CD4-positive, alpha-beta T cell treated with Interleukin-21 for 1 hour (primary cell): Measurements from ENCODE around the gene TRIM15.
"Not testable (repeated sequence)": the region's sequence is repeated elsewhere in the genome, so short reads cannot be mapped to it uniquely, and the experiment has no call there.

Source experiments
- DNase-seq: peaks from one replicate; pipeline ENCODE4 v3.0.0-alpha.2; 2020

Gene TRIM15

DNA sequence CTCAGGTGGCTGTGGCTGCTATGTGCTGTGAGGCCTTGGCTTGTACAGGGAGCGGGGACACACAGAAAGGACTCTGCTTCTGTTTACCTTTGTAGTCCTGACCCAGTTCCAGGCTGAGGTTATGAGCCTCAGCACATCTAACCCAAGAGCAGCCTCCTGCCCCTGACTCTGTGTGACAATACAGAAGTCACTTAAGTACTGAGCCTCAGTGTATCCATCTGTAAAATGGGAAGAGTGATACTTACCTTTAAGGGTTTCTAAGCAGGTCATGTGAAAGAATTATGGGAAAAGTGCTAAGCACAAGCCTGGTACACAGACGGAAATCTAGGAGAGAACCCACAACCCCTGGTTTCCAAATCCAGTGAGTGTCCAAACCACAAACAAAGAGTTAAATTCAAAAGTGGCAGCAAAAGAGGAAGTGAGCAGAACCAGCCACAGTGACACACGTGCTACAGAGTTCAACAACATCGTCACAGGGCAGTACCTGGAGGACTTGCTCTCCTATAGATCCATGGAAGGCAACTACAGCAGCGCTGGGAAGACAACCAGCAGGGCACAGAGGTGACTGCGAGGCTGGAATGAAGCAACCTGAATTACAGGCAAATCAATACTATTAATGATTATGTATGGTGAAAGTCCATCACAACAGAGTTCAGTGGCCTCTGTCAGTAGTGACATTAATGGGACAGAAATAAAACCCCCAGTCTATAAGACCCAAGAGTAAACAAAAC, 37.4 kb downstream of the TRIM15 start:
- no peak for DNase-seq

DNA sequence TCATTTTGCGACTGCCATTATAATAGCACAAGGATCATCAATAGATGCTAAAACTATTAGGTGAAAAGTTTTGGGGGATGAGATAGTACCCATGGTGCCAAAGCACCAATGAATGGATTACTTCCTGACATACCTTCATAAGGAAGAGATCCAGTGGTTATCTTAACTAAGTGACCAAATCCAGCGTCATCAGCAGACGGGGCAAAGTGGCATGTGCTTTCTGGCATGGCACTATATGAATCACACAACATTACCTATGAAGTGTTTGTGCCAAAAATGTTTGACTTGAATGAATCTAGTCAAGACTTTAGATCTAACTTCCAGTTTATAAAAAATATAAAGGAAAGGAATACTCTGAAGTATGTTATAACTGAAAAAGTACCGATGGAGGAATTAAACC, 39.0 kb downstream of the TRIM15 start:
- DNase-seq: no peak

DNA sequence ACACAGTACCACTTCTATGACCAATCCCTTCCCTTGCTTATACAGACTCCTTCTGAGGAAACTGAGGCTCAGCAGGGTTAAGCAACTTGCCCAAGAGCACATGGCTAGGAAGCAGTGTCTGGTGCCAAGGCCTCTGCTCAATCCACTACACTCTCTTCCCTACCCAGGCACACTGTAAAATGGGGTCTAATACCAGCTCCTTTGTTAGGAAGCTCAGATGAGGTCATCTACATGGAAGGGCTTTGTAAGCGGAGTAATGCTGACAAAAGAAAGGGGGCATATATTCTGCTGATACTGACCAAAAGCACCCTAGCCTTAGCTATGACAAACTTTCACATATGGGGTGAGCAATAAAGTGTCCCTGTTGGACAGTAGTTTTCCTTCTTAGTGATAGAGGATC, 40.8 kb downstream of the TRIM15 start:
- no peak for DNase-seq

DNA sequence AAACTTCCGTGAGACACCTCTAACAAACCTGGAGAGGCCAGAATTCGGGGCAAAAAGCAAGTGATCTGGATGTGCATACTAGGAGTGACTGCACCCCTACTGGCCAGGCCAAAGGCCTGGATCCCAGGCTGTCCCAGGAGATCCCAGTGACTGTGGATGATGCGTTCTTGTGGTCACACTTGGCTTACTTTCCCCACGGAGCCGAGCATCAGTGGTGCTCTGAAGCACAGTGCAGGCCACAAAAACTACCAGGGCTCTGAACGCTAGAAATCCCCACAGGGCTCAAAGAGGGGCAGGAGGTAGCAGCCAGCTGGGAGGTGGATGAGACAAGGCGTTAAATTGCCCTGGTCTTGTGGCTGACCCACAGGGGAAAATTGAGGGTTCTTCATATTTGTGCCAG, 42.8 kb downstream of the TRIM15 start:
- DNase-seq: no peak

DNA sequence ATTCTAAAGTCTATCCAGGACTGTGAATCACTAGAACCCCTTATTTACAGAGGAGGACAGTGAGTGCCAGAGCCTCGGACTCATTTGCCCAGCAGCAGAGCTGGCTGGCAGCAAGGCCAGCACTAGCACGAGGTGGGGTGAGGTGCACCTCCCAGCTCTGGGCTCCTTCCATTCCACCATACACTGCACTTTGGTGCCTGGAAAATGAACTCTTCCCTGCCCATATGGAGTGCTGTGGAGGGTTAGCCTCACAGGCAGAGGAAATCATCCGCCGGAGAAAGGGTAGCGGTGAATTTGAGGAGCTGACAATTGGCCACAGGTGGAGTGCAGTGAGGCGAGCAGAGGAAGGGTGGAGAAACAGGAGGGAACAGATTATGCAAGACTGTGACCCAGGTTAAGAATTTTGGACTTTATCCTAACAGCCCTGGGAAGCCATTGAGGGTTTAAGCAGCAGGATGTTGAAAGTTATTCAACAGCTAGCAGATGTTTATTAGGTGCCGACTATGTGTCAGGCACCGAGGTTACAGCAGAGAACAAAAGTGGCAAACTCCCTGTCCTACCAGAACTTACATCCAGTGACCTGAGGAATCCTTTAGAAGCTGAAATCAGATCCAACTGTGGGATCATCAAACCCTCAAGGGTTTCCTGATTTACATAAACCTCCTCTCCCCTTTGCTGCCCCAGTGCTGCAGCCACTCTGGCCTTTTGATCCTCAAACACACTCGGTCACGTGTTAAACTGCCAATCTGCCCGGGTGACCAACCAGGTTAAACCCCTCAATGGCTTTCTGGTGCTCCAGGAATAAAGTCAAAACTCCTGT, 43.7 kb downstream of the TRIM15 start:
- DNase-seq: no peak

DNA sequence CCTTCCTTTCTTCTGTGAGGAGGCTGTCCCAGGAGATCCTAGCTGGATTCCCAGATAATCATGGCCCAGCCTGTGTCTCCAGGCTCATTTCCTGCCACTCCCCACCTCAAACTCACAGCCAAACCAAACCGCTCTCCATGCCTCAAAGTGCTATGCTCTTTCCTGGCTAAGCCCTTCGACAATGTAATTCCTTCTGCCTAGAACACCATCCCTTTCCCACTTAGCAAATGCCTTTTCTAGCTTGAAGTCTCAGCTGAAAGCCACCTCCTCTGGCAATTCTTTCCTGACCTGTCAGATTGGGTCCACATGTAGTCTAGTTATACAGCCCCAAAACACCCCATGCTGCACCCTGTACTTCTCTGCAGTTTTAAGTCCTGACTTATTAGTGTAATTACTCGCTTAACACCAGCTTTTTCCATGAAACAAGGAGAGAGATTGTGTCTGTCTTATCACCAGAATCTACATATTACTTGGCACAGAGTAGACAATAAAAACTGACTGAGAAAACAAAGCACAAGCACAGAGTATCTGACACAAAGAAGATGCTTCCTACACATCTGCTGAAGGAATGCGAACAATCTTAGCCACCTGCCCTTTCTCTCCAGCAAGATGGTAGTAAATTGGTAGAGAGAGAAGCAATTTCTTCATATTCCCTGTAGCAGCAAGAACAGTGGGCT, 44.4 kb downstream of the TRIM15 start:
- no peak for DNase-seq

DNA sequence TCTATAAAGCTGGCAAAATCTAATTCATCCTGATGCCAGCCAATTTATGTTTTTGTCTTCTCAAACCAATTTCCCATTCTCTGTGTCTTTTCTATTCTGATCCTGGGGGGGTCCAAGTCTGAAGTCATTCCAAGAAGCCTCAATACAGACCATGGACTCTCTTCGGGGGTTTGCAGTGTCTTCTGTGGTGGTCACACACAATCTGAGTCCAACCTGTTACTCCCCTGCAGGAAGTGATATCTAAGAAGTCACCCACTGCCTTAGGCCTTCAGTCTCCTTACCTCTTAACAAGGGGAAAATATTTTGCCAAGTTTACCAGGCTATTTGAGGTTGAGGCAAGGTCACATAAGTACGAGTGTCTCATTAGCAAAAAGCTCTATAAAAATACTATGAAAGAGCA, 48.0 kb downstream of the TRIM15 start:
- no peak for DNase-seq

DNA sequence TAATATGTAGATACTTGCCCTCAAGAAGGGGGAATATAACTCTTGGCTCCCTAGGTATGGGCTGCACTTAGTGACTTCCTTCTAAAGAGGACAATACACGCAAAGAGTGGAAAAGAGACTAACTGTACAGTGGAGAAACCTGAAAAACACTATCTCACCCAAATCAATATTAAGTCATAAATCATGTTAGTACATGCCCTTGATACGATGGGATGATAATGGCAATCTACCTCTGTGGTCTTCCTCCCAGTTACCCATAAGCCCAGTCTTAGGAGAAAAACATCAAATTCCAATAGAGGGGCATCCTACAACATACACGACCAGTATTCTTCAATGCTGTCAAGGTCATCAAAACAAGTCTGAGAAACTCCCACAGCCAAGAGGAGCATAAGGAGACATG, 48.6 kb downstream of the TRIM15 start:
- no peak for DNase-seq

DNA sequence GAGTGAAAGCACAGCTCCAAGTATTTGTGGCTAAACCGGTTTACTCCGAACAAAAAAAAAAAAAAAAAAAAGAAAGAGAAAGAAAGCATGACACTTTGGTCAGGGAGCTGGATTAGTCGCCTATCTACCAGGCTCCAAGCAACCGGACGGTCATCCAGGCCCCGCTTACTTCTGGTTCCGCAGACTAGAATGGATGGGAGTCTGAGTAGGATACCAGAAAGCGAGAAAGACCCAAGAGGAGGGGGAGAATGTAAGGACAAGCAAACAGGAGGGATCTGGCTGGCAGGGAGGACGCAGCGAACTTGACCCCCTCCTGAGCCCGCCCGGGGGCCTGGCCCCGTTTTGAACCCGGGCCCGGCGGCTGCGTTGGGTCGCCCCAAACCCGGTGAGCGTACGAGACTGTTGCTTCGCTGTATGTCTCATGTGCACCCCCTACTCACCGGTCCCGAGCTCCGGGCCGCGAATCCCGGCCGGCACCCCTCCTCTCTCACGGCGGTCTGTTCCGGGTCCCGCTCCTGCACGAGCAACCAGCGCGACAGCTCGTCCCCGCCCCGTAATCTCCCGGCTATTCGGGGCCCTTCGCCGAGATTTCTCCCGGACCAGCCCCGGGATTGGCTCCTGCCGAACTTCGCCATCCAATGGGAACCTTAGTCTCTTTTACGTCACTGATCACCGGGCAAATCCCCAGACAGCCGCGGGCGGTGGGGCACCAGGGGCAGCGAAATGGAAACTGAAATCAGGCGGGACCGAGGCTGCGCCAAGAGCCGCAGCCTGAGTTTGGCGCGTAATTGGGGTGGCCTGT, 49.7 kb downstream of the TRIM15 start, which contains the start of gene TRIM26:
Gene TRIM26, minus strand, starts transcription at position 542 of the 802 bp plus-strand sequence. CDS start 14,303 bp downstream, outside the sequence.
- peak; percentile 98 for DNase-seq

DNA sequence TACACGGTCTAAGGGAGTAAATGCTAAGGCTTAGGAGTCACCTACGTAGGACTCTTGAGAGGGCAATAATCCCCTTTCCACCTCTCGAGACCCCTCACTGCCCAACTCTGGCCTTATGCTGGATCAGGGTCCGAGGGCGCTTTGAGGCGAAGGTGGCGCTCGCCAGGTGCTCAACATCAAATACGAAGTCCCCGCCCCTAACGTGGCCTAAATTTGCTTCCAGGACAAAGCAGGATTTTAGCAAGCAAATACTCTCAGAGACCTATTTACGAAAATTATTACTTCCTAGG, 50.3 kb downstream of the TRIM15 start:
- DNase-seq: no peak

DNA sequence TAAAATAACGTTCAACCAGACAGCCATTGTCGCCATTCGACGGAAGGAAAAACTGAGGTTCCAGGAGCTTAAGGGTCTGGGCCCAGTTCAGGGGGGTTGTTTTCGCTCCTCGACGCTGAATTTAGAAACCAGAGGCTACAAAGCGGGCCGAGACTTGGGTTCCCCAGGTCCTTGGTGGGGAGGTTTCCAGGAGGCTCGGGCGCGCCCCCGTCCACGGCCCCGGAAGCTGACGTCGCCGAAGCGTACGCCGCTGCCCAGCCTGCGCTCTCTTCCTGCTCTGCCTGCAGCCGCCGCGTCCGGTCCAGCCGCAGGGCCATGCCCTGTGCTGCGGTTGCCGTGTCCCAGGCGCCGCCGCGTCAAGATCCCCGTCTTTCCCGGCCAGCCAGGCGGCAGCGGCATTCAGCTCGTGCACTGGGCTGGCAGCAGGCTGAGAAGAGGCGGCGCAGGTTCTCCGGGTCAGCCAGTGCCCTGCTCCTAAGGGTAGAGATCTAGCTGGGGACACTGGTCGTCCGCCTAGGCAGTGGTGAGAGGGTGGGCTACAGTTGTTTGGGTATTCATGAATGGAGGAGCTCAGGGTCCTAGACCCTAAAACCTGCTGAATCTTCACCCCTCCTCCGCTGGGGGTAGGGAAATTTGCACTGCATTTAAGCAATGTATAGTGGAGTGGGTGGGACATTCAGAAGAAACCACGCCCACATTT, 50.8 kb downstream of the TRIM15 start:
- peak; percentile 82 for DNase-seq

DNA sequence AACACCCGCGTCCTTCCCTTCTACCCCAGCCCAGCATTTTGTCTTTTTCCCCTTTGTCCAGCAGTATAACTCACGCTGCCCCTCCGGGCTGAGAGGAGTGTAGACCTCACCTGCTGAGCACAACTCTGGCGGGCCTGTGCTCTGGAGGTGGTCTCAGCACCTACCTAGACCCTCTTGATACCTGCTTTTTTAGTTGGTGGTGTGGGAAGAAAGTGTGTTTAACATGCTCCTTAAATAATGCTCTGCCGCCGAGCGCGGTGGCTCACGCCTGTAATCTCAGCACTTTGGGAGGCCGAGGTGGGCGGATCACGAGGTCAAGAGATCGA, 51.3 kb downstream of the TRIM15 start:
- no peak for DNase-seq

DNA sequence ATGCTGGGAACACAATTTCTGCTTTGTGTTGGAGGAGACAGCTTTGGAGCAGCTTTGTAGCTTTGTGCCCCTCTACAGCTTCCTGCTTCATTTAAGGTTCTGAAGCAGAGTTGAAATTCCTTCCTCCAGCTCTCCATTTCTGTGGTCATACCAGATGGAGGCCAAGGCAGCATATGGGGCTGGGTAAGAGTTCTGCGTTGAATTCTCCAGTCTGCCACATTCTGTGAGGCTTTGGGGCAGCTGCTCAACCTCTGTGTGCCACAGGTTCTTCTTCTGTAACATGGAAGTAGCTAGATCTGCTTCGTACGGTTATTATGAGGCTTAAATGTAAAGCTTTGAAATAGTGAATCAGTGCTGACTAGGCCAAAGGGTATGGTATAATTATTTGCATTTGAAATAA, 52.8 kb downstream of the TRIM15 start:
- no peak for DNase-seq

DNA sequence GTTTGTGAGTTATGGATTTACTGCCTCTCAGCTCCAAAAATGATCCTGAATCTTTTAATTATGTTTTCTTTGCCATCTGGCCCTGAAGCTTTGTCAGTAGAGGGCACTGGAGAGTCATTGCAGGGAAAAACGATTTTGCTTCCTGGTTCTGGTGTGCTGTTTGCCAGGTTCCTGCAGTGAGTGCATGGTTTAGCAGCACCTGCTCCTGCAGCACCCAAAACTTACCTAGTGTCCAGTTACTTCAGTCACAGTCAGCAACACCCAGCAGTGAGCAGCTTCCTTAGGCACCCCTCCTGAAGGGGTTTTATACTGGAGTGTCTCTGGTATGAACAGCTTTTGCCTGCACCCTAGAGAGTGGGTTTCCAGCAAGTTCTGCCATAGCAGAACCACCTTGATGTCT, 55.9 kb downstream of the TRIM15 start:
- peak; percentile 71 for DNase-seq

DNA sequence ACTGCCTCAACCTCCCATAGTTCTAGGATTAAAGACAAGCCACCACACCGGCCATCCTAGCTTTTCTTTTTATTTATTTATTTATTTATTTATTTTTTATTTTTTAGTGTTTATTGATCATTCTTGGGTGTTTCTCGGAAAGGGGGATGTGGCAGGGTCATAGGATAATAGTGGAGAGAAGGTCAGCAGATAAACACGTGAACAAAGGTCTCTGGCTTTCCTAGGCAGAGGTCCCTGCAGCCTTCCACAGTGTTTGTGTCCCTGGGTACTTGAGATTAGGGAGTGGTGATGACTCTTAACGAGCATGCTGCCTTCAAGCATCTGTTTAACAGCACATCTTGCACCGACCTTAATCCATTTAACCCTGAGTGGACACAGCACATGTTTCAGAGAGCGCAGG, 58.0 kb downstream of the TRIM15 start:
- DNase-seq: not testable (repeated sequence)

DNA sequence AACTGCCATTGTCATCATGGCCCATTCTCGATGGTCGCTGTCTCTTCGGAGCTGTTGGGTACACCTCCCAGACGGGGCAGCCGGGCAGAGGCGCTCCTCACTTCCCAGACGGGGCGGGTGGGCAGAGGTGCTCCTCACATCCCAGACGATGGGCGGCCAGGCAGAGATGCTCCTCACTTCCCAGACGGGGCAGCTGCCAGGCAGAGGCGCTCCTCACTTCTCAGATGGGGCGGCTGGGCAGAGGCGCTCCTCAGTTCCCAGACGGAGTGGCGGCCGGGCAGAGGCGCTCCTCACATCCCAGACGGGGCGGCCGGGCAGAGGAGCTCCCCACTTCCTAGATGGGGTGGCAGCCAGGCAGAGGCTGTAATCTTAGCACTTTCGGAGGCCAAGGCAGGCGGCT, 58.6 kb downstream of the TRIM15 start:
- DNase-seq: not testable (repeated sequence)
